ENCODE measurements around the gene G3BP2. TPM values are rescaled to one million over a fixed set of nuclear protein-coding genes. Genes with fewer than 3 reads are reported as not detected.

Gene G3BP2
- total RNA-seq, 3 donors from 2014 or later: 75.4 to 92.6 (median 86.2) TPM

DNA sequence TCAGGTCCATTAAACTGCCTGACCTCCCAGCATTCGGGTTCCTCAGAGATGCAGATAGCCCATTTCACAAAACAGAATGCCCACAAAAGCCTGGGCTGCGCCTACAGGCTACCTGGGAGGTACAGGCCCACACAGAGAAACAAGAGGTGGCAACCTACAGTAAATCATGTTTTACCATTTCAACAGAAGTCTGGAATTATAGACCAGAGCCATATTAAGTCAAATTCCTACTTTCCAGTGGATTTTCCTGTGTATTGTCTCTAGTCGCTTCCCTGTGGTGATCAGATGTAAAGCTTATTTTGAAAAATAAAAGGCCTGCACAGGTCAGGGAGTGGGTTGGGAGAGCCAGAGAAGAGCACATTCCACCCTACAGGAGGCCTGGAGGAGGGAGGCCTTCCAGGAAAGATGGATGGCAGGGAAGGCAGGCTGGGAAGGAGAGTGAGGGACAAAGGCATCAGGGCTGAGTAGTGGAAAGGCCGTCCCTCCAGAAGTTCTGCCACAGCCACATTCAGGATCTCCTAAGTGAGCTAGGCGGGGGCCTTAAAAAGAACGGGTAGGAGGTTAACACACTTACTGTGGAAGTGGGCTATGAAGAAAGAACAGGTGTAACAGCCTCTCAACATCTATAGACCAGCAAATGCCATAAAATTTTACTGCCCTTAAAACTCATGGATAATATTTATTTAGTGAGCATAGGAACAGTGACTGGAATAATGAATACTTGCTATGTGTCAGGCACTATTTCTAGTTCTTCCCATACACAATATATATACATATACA lies 32.2 kb upstream of the G3BP2 start:
- DNase-seq (ENCODE audit: low spot score in 2 of 2): no peak
- H3K4me1 ChIP-seq: no peaks in the 10 kb centered on the region
- TF ChIP-seq POLR2AphosphoS5 (IDR thresholded peaks at IDR 0.05) (no peak), POLR2A (IDR thresholded peaks at IDR 0.05) (no peak)
- H3K27ac ChIP-seq: no peak overlapping the region
- H3K9me3 ChIP-seq: no peaks in the 10 kb centered on the region
- no peaks in the 10 kb centered on the region for H3K36me3 ChIP-seq
- intact Hi-C loops (cut with DNase I; ENCODE audit: low total_unique reads): no loop called here
- no peak overlapping the region for H3K4me3 ChIP-seq
- no peaks in the 10 kb centered on the region for H3K27me3 ChIP-seq

DNA sequence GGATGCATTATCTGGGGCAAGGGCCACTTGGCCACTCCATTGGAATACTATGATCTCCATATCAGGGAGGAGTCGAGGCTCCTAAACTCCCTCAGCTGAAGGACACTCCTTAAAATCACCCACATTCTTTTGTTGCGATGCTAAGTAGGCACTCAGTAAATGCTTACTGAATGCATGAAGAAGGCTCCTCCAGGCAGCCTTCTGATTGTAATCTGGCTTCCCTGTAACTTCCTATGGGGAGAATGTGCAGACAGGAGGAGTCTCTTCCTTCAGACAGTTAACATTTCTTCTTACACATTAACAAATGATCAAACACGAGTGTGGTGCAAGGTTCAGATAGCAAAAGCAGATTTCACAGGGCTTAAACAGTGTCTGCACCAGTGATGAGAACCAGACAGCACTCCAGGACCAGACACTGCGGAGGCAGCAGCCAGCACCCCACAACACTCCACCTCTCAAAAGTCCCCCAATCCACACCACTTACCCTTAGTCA lies 29.8 kb upstream of the G3BP2 start:
- no peak for DNase-seq (ENCODE audit: low spot score in 2 of 2)
- Histone ChIP-seq H3K4me3 (no peak overlapping the region), H3K27me3 (no peaks in the 10 kb centered on the region), H3K4me1 (no peaks in the 10 kb centered on the region), H3K9me3 (no peaks in the 10 kb centered on the region), H3K36me3 (no peaks in the 10 kb centered on the region), H3K27ac (no peak overlapping the region)
- TF ChIP-seq POLR2A (IDR thresholded peaks at IDR 0.05) (no peak), POLR2AphosphoS5 (IDR thresholded peaks at IDR 0.05) (no peak)
- TF ChIP-seq, protein P1, sequence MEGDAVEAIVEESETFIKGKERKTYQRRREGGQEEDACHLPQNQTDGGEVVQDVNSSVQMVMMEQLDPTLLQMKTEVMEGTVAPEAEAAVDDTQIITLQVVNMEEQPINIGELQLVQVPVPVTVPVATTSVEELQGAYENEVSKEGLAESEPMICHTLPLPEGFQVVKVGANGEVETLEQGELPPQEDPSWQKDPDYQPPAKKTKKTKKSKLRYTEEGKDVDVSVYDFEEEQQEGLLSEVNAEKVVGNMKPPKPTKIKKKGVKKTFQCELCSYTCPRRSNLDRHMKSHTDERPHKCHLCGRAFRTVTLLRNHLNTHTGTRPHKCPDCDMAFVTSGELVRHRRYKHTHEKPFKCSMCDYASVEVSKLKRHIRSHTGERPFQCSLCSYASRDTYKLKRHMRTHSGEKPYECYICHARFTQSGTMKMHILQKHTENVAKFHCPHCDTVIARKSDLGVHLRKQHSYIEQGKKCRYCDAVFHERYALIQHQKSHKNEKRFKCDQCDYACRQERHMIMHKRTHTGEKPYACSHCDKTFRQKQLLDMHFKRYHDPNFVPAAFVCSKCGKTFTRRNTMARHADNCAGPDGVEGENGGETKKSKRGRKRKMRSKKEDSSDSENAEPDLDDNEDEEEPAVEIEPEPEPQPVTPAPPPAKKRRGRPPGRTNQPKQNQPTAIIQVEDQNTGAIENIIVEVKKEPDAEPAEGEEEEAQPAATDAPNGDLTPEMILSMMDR (IDR thresholded peaks at IDR 0.05): no peak
- intact Hi-C loops (cut with DNase I; ENCODE audit: low total_unique reads): no loop called here

DNA sequence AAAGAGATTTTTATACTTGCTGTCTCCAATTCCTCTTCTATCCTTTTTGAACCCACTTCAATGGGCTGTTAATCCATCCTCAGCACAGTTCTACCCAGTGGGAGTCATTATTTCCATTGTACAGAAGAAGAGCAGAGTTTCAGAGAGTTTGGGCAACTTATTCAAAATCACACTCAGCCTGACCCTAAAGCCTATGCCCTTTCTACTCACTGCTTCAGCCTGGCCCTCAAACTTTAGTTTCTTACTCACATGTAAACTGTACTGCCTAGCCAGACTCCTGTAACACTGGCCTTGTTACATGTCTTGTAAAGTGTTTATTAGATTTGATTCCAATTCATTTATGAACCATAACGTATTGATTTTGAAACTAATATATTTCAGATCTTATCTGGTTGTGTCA lies 26.1 kb upstream of the G3BP2 start:
- Histone ChIP-seq H3K4me3 (no peak overlapping the region), H3K27me3 (no peaks in the 10 kb centered on the region), H3K4me1 (no peaks in the 10 kb centered on the region), H3K27ac (no peak overlapping the region), H3K36me3 (no peaks in the 10 kb centered on the region), H3K9me3 (no peaks in the 10 kb centered on the region)
- TF ChIP-seq POLR2A (IDR thresholded peaks at IDR 0.05): no peak
- TF ChIP-seq POLR2AphosphoS5 (IDR thresholded peaks at IDR 0.05): no peak
- TF ChIP-seq, protein P1 (IDR thresholded peaks at IDR 0.05): no peak
- intact Hi-C loops (cut with DNase I; ENCODE audit: low total_unique reads): no loop called here
- DNase-seq (ENCODE audit: low spot score in 2 of 2): no peak

DNA sequence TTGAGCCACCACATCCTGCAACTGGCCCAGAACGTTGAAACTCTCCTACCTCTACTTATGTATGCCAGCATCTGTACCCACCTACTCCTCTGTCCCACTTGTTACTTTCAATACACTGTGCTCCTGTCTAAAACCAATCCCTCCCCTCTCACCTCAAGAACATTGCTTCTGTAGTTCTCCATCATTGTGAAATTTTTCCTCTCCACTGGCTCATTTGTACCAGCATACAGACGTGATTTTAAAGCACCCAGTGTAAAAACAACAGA lies 25.7 kb upstream of the G3BP2 start:
- H3K4me3 ChIP-seq: no peak overlapping the region
- no peak overlapping the region for H3K27ac ChIP-seq
- no peak for TF ChIP-seq POLR2AphosphoS5 (IDR thresholded peaks at IDR 0.05)
- TF ChIP-seq POLR2A (IDR thresholded peaks at IDR 0.05): no peak
- TF ChIP-seq, protein P1 (IDR thresholded peaks at IDR 0.05): no peak
- no peaks in the 10 kb centered on the region for H3K27me3 ChIP-seq
- no peak for DNase-seq (ENCODE audit: low spot score in 2 of 2)
- no peaks in the 10 kb centered on the region for H3K36me3 ChIP-seq
- H3K4me1 ChIP-seq: no peaks in the 10 kb centered on the region
- no peaks in the 10 kb centered on the region for H3K9me3 ChIP-seq
- intact Hi-C loops (cut with DNase I; ENCODE audit: low total_unique reads): no loop called here

DNA sequence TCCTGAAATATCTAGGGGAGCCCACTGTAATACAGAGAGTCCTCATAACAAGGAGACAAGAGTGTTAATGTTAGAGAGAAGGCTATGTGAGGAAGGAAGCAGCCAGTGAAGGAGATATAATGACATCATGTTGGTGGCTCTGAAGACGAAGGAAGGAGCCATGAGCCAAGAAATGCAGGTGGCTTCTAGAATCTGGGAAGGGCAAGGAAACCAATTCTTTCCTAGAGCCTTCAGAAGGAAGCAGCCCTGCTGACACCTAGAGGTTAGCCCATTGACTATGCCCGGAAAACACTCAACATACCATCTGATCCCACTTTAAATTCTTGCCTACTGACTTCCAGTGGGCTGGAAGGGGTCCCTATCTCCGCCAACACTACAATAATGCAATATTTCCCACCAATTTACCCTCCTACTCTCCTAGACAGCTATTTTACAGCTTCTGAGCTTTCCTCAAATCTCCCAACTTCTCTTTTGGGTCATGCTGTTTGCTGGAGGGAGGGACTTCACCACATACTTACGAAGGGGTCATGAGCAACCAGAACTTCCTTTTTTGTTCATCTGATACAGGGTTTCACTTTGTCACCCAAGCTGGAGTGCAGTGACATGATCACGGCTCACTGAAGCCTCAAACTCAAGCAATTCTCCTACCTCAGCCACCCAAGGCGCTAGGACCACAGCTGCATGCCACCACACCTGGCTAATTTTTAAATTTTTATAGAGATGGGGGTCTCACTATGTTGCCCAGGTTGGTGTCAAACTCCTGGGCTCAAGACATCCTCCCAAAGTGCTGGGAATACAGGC lies 25.2 kb upstream of the G3BP2 start:
- no peaks in the 10 kb centered on the region for H3K27me3 ChIP-seq
- H3K27ac ChIP-seq: no peak overlapping the region
- H3K9me3 ChIP-seq: no peaks in the 10 kb centered on the region
- TF ChIP-seq, protein P1 (IDR thresholded peaks at IDR 0.05): no peak
- no peak for TF ChIP-seq POLR2A (IDR thresholded peaks at IDR 0.05)
- TF ChIP-seq POLR2AphosphoS5 (IDR thresholded peaks at IDR 0.05): no peak
- no peak overlapping the region for H3K4me3 ChIP-seq
- intact Hi-C loops (cut with DNase I; ENCODE audit: low total_unique reads): no loop called here
- no peaks in the 10 kb centered on the region for H3K36me3 ChIP-seq
- no peak for DNase-seq (ENCODE audit: low spot score in 2 of 2)
- H3K4me1 ChIP-seq: no peaks in the 10 kb centered on the region
